K562 (cell line): ENCODE data around the gene DGCR8. TPM values are rescaled to one million over a fixed set of nuclear protein-coding genes. Genes with fewer than 3 reads are reported as not detected.
A peak's percentile ranks its signal among the peaks of the same experiment; 100 is the strongest.

Experiments used
- ADNP ChIP-seq: fragments of 200-800 bp; sonication (Bioruptor generic); IDR thresholded peaks from 2 replicates; pipeline ENCODE4 v1.6.1; 2016; ENCODE audit warnings: missing genetic modification characterization, missing compliant biosample characterization
- GTF2B ChIP-seq: IDR thresholded peaks from 2 replicates; pipeline ENCODE4 v1.6.1; 2011; ENCODE audit not compliant: insufficient read length; ENCODE audit errors: extremely low read depth
- HMGXB4 ChIP-seq: sonication (generic); formaldehyde crosslinking; IDR thresholded peaks from 2 replicates; pipeline ENCODE4 v1.8.1; 2023; ENCODE audit warnings: mild to moderate bottlenecking, missing genetic modification reagents
- NR4A1 ChIP-seq, 2 experiments: fragments of 250-450 bp in 1 of 2; fragments of 450-650 bp in 1 of 2; sonication (Bioruptor Pico) in 1 of 2; IDR thresholded peaks; 2 replicates each; pipeline versions ENCODE4 v1.4.0 to v1.6.1; 2016 to 2020; ENCODE audit warnings: mild to moderate bottlenecking in 2 of 2, missing compliant biosample characterization in 1 of 2, missing genetic modification characterization in 1 of 2, moderate library complexity in 1 of 2
- PHF20 ChIP-seq: fragments of 450-650 bp; IDR thresholded peaks from 2 replicates; pipeline ENCODE4 v1.6.1; 2018; ENCODE audit not compliant: partially characterized antibody
- SREBF1 ChIP-seq: fragments of 150-350 bp; IDR thresholded peaks from 2 replicates; pipeline ENCODE4 v1.6.1; 2014; ENCODE audit warnings: antibody characterized with exemption, low read depth, low read length, borderline replicate concordance
- SRSF9 ChIP-seq: fragments of 200-400 bp; formaldehyde crosslinking; IDR thresholded peaks from 2 replicates; pipeline ENCODE4 v1.6.1; 2017; ENCODE audit warnings: low read depth, low read length, borderline replicate concordance
- TFE3 ChIP-seq: fragments of 450-650 bp; formaldehyde crosslinking; IDR thresholded peaks from 2 replicates; pipeline ENCODE4 v1.4.0; 2020; ENCODE audit warnings: mild to moderate bottlenecking, mixed read lengths
- ZNF318 ChIP-seq, 2 experiments: fragments of 450-650 bp; IDR thresholded peaks; 2 replicates each; pipeline ENCODE4 v1.6.1; 2016; ENCODE audit warnings: mild to moderate bottlenecking in 2 of 2, borderline replicate concordance in 1 of 2, low read depth in 1 of 2, moderate library complexity in 1 of 2
- ZNF512 ChIP-seq: IDR thresholded peaks from 2 replicates; pipeline ENCODE4 v1.6.1; 2016; ENCODE audit warnings: missing genetic modification characterization, missing compliant biosample characterization
- polyA plus RNA-seq, 8 experiments: library from polyadenylated mRNA; depleted of rRNA in 4 of 8; stranded (reverse) in 5 of 8; unstranded in 3 of 8; fragments of >200 nt; fragmentation: Nextera tagmentation in 2 of 8; fragmentation: Illumina TruSeq in 1 of 8; extraction: Ambion mirVana in 2 of 8; extraction: Trizol in 1 of 8; gene quantifications; 2 replicates each; pipeline versions ENCODE4 v1.2.1 to v1.2.3, GENCODE V29; 2011 to 2014; ENCODE audit warnings: inconsistent platforms in 1 of 8, missing spikeins in 1 of 8
- total RNA-seq, 7 experiments: library from RNA; depleted of rRNA in 6 of 7; stranded (reverse); fragments of >200 nt in 6 of 7; fragmentation: Illumina TruSeq in 2 of 7; extraction: Trizol in 2 of 7; gene quantifications; 2 replicates each; pipeline versions ENCODE4 v1.2.1 to v1.2.3, GENCODE V29; 2011 to 2021; ENCODE audit warnings: low replicate concordance in 1 of 7

DGCR8 gene
- total and polyA plus RNA-seq, 9 of the 15 experiments (the other 6 are each of a cell fraction or from before 2014, with no cell fraction given) = 5.9 to 144 (median 80.1) TPM

- TF ChIP-seq HMGXB4 (CRISPR knock-in tag) (peak; percentile 98), TFE3 (CRISPR knock-in tag) (0 out of 2 replicates have a peak, but pooled peaks have one; percentile 26), ADNP (tag) (no peak), SRSF9 (no peak), GTF2B (no peak), ZNF318 (IDR thresholded peaks at IDR 0.05; ENCODE audit: borderline replicate concordance in 1 of 2, low read depth in 1 of 2) (no peak), PHF20 (no peak), SREBF1 (0 out of 2 replicates have a peak, but pooled peaks have one; percentile 53), NR4A1 (CRISPR knock-in tag; IDR thresholded peaks at IDR 0.05) (peak; percentile 94), NR4A1 (tag; IDR thresholded peaks at IDR 0.05) (peak; percentile 91), ZNF512 (tag) (no peak)
These were observed 4.7 kb downstream of the DGCR8 start (continued) for GRCh38 chr22:20084547-20085413.
